HG03342 (cell line): ENCODE data around the gene TAS2R39.
"Not testable (repeated sequence)": the region's sequence is repeated elsewhere in the genome, so short reads cannot be mapped to it uniquely, and the experiment has no call there.

Experiments used
- ATAC-seq: cut with Tn5 transposase; IDR thresholded peaks from one replicate; pipeline ENCODE4 v1.9.1; 2021; ENCODE audit warnings: mild to moderate bottlenecking, moderate library complexity; ENCODE audit not compliant: unreplicated experiment

The TAS2R39 gene

DNA sequence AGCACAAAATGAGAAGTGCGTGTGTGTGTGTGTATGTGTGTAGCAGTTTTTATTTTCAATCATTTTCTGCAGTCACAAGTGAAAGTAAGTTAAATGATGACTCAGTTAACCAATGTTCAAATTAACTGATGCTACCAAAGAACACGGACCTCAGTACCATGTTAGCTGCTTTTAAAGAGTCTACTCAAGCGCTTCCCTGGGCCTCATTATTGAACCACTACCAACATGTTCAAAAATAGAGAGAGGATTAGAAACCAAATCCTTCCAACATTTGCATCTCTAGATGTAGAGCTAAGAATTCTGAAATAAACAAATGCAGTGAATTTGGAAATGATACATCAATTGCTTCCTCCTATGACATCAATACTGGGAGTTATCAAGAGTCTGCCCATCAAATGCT, at the start of gene TAS2R39:
Gene TAS2R39 (plus strand): TSS at position 396 of the 400 bp plus-strand sequence. CDS start 0 bp downstream, at position 396.
- ATAC-seq, result no peak

GRCh38 chr7:143147070-143147469, 36.1 kb upstream of the TAS2R39 start:
- ATAC-seq, result no peak

DNA sequence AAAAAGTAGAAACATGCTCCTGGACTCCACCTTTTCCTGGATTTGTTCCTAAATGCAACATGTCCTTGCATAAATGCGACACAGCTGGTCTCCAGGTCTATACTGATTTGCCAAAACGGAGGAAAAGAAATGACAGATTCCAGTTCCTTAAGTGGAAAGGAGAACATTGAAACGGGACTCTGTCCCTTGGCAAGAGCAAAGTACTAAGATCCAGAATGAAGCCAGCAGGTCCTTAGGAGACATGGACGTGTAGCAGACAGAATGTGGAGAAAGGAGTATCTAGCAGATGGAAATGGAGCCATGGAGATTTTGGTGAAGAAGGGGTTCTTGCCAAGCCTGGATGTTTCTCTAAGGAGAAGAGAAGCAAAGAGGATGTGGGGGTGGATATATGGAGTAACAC, 35.2 kb upstream of the TAS2R39 start:
- ATAC-seq, result no peak

DNA sequence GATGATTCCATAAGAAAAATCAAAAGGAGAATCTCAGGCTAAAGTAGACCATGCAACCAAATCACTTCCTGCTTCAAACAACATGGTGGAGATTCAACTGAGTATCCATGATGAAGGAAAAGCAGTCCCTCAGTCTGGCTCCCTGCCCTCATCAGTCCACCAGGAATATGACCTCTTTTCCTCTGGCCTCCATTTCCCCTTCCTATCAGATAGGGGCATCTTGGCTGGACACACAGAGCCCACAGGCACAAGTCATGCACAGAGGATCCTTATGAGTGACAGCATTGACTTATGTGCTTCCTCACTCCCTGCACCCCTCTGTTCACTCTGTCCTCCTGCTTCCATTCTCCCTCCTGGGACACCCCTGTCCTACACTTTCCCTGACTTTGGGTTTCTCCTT, 34.6 kb upstream of the TAS2R39 start:
- ATAC-seq, result no peak

GRCh38 chr7:143150696-143151095, 32.5 kb upstream of the TAS2R39 start:
- ATAC-seq, result not testable (repeated sequence)

GRCh38 chr7:143158617-143159016, 24.6 kb upstream of the TAS2R39 start:
- ATAC-seq, result not testable (repeated sequence)

- no peak for ATAC-seq
Measured at GRCh38 chr7:143171697-143172096, 11.5 kb upstream of the TAS2R39 start.

GRCh38 chr7:143172354-143172753, 10.9 kb upstream of the TAS2R39 start:
- ATAC-seq, result no peak

- ATAC-seq, result no peak
Measured at GRCh38 chr7:143176128-143176527, 7.1 kb upstream of the TAS2R39 start.

- ATAC-seq, result no peak
Measured at GRCh38 chr7:143177374-143178119, 5.7 kb upstream of the TAS2R39 start.

GRCh38 chr7:143180771-143181170, 2.4 kb upstream of the TAS2R39 start:
- ATAC-seq, result not testable (repeated sequence)

DNA sequence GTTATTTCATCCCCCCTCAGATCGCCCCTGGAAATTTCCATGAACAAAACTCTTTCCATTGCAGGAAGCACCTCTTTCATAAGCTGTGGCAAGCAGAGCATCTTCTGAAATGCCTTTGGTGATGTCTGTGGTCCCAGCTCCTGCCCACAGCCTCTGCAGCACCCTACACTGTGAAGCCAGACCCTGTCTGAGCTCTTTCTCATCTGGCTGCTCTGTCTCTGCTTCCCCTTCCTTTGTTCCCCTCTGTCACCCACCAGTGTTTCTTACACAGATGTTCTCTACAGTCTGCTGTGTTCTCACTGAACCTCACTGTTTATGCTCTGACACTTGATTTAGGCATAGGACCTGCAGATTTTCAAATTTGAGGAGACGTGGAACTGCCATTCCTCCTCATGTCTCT, 1.9 kb upstream of the TAS2R39 start:
- ATAC-seq, result no peak

DNA sequence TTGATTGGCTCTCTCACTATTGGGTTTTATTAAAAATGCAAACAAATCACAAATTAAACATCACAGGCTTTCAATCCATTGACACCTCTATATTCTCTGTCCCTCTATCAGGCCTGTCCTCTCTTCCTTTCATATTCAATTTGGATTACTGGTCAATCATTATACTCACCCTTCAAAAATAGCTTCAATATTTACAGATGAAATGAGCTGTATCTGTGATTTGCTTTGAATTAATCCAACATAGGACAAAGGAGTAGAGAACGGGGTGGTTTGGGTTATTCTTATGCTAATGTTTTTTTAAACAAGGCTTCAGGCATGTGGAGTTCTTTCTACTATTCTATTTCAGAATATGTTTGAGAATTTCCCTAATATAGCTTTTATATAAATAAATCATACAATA, 2.3 kb downstream of the TAS2R39 start:
- ATAC-seq, result no peak

GRCh38 chr7:143188994-143189393, 5.8 kb downstream of the TAS2R39 start:
- ATAC-seq, result no peak

DNA sequence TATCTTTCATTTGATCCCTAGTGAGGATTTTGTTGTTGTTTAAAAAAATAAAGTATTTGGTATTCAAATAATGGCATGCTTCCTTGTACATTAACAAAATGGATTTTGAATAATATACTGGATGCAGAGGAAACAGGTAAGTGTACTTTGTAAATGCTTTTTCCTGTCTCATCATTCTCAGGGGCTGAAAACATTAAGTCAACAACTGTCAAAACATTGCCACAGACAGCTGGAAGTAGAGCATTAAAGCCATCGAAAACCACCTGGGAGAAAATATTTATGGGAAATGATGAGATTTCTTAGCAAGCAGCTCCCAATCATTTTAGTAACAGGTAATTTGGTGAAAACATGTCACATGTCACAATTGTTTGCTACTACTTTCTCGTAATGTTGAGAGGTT, 10.7 kb downstream of the TAS2R39 start:
- ATAC-seq, result no peak

DNA sequence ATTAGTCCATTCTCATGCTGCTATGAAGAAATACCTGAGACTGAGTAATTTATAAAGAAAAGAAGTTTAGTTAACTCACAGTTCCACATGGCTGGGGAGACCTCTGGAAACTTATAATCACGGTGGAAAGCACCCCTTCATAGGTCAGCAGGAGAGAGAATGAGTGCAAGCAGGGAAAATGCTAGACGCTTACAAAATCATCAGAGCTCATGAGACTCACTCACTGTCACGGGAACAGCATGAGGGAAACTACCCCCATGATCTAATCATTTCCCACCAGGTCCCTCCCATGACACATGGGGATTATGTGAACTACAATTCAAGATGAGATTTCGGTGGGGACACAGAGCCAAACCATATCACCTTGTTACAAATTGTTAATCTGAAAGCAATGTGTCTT, 15.8 kb downstream of the TAS2R39 start:
- no peak for ATAC-seq

DNA sequence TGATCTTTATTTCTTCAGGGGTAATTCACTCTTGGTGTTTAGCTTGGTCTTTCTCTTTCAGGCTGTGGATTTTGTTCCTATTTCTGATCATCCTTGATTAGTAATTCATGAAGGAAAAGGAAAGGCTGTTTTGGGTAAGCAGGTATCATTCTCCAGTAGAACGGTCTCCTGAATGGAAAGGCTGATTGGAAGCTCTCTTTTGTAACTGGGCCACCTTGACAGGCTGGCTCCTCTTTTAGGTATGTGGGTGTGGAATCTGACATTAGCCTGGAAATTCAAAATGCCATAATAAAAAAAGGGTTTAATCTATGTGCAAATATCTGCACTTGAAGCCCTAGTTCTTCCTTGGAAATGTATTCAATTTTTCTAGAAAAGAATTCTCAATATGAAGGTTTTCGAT, 18.9 kb downstream of the TAS2R39 start:
- ATAC-seq, result no peak

DNA sequence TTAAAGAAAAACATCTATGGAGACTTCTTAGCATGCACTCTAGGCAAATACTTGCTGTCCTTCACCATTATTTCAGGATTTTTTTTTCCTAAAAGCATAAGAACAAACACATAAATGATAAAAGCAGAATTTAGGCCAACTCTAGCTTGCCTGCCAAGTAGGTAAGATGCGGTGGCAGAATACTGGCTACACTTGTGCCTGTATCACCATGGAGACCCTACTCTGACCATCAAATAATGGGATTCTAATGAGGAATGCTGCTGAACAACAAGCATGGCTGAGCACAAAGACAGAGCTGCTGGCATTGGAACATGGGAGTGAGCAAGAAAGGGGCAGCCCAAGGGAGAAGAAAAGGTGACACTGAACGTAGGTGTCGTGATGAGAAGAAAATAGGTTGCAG, 20.2 kb downstream of the TAS2R39 start:
- ATAC-seq, result no peak

DNA sequence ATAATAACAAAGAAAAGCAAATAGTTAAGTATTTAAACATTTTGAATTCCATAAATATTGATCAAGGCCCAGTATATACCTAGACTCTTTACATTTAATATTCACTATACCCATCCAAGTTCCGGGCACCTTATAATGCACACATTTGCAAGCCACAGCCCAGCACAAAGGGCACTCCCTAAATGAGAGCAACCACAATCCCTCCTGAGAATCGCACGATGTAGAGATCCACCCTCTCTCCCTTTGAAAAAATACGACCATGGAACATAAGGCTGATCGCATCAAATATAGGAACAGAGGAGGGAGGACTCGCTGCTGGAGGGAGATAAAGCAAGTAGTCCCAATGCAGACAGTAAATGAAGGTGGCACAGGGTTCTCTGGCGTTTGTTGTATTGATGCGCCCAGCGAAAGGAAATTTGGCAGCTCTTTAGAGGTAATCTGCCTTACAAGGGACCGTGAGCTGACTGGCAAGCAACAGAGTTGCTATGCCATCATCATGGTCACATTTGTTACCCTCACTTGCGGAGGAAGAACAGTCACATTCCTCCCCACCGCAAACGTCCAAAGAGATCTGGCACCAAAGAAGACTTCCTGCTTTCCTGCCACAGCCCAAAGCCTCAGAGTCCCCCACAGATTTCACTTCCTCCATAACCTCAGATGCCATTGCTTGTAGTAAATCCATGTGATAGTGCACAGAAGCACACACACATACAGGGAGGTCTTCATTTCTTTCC, 22.5 kb downstream of the TAS2R39 start:
- ATAC-seq, result peak; percentile 89

- ATAC-seq, result no peak
Measured at GRCh38 chr7:143210541-143210940, 27.3 kb downstream of the TAS2R39 start.

DNA sequence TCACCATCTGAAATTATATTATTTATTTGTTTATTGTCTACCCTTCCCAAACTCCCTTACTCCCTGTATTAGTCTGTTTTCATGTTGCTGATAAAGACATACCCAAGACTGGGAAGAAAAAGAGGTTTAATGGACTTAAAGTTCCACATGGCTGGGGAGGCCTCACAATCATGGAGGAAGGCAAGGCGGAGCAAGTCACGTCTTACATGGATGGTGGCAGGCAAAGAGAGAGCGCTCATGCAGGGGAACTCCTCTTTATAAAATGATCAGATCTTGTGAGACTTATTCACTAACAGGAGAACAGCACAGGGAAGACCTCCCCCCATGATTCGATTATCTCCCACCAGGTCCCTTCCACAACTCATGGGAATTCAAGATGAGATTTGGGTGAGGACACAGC, 30.3 kb downstream of the TAS2R39 start:
- not testable (repeated sequence) for ATAC-seq
